ENCODE data around the gene SYPL2. TPM values are rescaled to one million over a fixed set of nuclear protein-coding genes. Genes with fewer than 3 reads are reported as not detected.

Gene SYPL2
- total and polyA plus RNA-seq, 2 of the 8 experiments (the other 6 are each of a cell fraction or from before 2014, with no cell fraction given), result 1.5 TPM

Other genes with a start within 250 kb of the SYPL2 start
- 27.7 and 28.0 TPM in 2 replicates for gene CELSR2, start 217.0 kb upstream of the SYPL2 start, total RNA-seq (2021; fragmentation: NEBNext Ultra II Directional; extraction: Animal tissue kit (Norgen Biotek cat#: 25700))
- gene CELSR2, start 217.0 kb upstream of the SYPL2 start, polyA plus RNA-seq (2011; rRNA removed), result 12.0 and 25.9 TPM in 2 replicates
- gene PSRC1, start 183.4 kb upstream of the SYPL2 start, total RNA-seq (2021; fragmentation: NEBNext Ultra II Directional; extraction: Animal tissue kit (Norgen Biotek cat#: 25700)), result 67.3 and 69.6 TPM in 2 replicates
- gene PSRC1, start 183.4 kb upstream of the SYPL2 start, polyA plus RNA-seq (2011; rRNA removed), result 56.1 and 83.3 TPM in 2 replicates
- gene MYBPHL, start 159.5 kb upstream of the SYPL2 start, total RNA-seq (2021; fragmentation: NEBNext Ultra II Directional; extraction: Animal tissue kit (Norgen Biotek cat#: 25700)), result 0.30 TPM in 1 of 2 replicates, not detected in the other
- 0.24 and 0.58 TPM in 2 replicates for gene MYBPHL, start 159.5 kb upstream of the SYPL2 start, polyA plus RNA-seq (2011; rRNA removed)
- gene SORT1, start 68.6 kb upstream of the SYPL2 start, total RNA-seq (2021; fragmentation: NEBNext Ultra II Directional; extraction: Animal tissue kit (Norgen Biotek cat#: 25700)), result 67.4 and 69.6 TPM in 2 replicates
- 15.3 and 18.7 TPM in 2 replicates for gene SORT1, start 68.6 kb upstream of the SYPL2 start, polyA plus RNA-seq (2011; rRNA removed)
- 147 and 166 TPM in 2 replicates for gene PSMA5, start 40.1 kb upstream of the SYPL2 start, total RNA-seq (2021; fragmentation: NEBNext Ultra II Directional; extraction: Animal tissue kit (Norgen Biotek cat#: 25700))
- gene PSMA5, start 40.1 kb upstream of the SYPL2 start, polyA plus RNA-seq (2011; rRNA removed), result 73.3 and 140 TPM in 2 replicates
- gene ATXN7L2, start 17.4 kb downstream of the SYPL2 start, total RNA-seq (2021; fragmentation: NEBNext Ultra II Directional; extraction: Animal tissue kit (Norgen Biotek cat#: 25700)), result 9.3 and 9.8 TPM in 2 replicates
- gene ATXN7L2, start 17.4 kb downstream of the SYPL2 start, polyA plus RNA-seq (2011; rRNA removed), result 8.1 and 12.3 TPM in 2 replicates
- gene CYB561D1, start 27.5 kb downstream of the SYPL2 start, total RNA-seq (2021; fragmentation: NEBNext Ultra II Directional; extraction: Animal tissue kit (Norgen Biotek cat#: 25700)), result 3.6 and 4.3 TPM in 2 replicates
- gene CYB561D1, start 27.5 kb downstream of the SYPL2 start, polyA plus RNA-seq (2011; rRNA removed), result 3.8 and 6.8 TPM in 2 replicates
- 2.4 and 2.7 TPM in 2 replicates for gene AMIGO1, start 43.2 kb downstream of the SYPL2 start, total RNA-seq (2021; fragmentation: NEBNext Ultra II Directional; extraction: Animal tissue kit (Norgen Biotek cat#: 25700))
- gene AMIGO1, start 43.2 kb downstream of the SYPL2 start, polyA plus RNA-seq (2011; rRNA removed), result 1.5 and 2.4 TPM in 2 replicates
- 0.15 and 0.41 TPM in 2 replicates for gene GPR61, start 73.3 kb downstream of the SYPL2 start, total RNA-seq (2021; fragmentation: NEBNext Ultra II Directional; extraction: Animal tissue kit (Norgen Biotek cat#: 25700))
- gene GPR61, start 73.3 kb downstream of the SYPL2 start, polyA plus RNA-seq (2011; rRNA removed), result 0.53 and 0.63 TPM in 2 replicates
- 9.2 and 9.8 TPM in 2 replicates for gene GNAI3, start 82.1 kb downstream of the SYPL2 start, total RNA-seq (2021; fragmentation: NEBNext Ultra II Directional; extraction: Animal tissue kit (Norgen Biotek cat#: 25700))
- 1.9 and 4.0 TPM in 2 replicates for gene GNAI3, start 82.1 kb downstream of the SYPL2 start, polyA plus RNA-seq (2011; rRNA removed)
- gene GNAT2, start 153.1 kb downstream of the SYPL2 start, total RNA-seq (2021; fragmentation: NEBNext Ultra II Directional; extraction: Animal tissue kit (Norgen Biotek cat#: 25700)), result not detected in 2 replicates
- gene GNAT2, start 153.1 kb downstream of the SYPL2 start, polyA plus RNA-seq (2011; rRNA removed), result 0.05 and 0.14 TPM in 2 replicates
- 67.7 and 69.4 TPM in 2 replicates for gene AMPD2, start 153.3 kb downstream of the SYPL2 start, total RNA-seq (2021; fragmentation: NEBNext Ultra II Directional; extraction: Animal tissue kit (Norgen Biotek cat#: 25700))
- 37.2 and 52.8 TPM in 2 replicates for gene AMPD2, start 153.3 kb downstream of the SYPL2 start, polyA plus RNA-seq (2011; rRNA removed)
- 11.3 and 18.7 TPM in 2 replicates for gene GSTM4, start 189.6 kb downstream of the SYPL2 start, total RNA-seq (2021; fragmentation: NEBNext Ultra II Directional; extraction: Animal tissue kit (Norgen Biotek cat#: 25700))
- 24.0 and 31.4 TPM in 2 replicates for gene GSTM4, start 189.6 kb downstream of the SYPL2 start, polyA plus RNA-seq (2011; rRNA removed)
- gene GSTM2, start 201.5 kb downstream of the SYPL2 start, total RNA-seq (2021; fragmentation: NEBNext Ultra II Directional; extraction: Animal tissue kit (Norgen Biotek cat#: 25700)), result 9.6 and 12.2 TPM in 2 replicates
- 20.7 and 23.1 TPM in 2 replicates for gene GSTM2, start 201.5 kb downstream of the SYPL2 start, polyA plus RNA-seq (2011; rRNA removed)
- 16.5 and 16.7 TPM in 2 replicates for gene GSTM1, start 221.3 kb downstream of the SYPL2 start, total RNA-seq (2021; fragmentation: NEBNext Ultra II Directional; extraction: Animal tissue kit (Norgen Biotek cat#: 25700))
- gene GSTM1, start 221.3 kb downstream of the SYPL2 start, polyA plus RNA-seq (2011; rRNA removed), result 38.8 and 42.5 TPM in 2 replicates
- 0.24 and 0.25 TPM in 2 replicates for gene GSTM5, start 245.7 kb downstream of the SYPL2 start, total RNA-seq (2021; fragmentation: NEBNext Ultra II Directional; extraction: Animal tissue kit (Norgen Biotek cat#: 25700))
- gene GSTM5, start 245.7 kb downstream of the SYPL2 start, polyA plus RNA-seq (2011; rRNA removed), result 0.64 and 0.89 TPM in 2 replicates